Smooth muscle cell of bladder (primary cell): ENCODE results near the gene PGBD4. TPM values are rescaled to one million over a fixed set of nuclear protein-coding genes. Genes with fewer than 3 reads are reported as not detected.

Experiments used
- total RNA-seq: library from RNA; depleted of rRNA; stranded (reverse); fragments of >200 nt; gene quantifications from 2 replicates; pipeline ENCODE4 v1.2.3, GENCODE V29; 2014

The PGBD4 gene
- total RNA-seq, result 1.8 and 2.2 TPM in 2 replicates

GRCh38 chr15:34101366-34102174, at the start of gene PGBD4, which contains the start of gene EMC7:
TSS of gene PGBD4 (plus strand) at chr15:34102083. CDS start at chr15:34102532, 449 bp downstream.
TSS of gene EMC7 (minus strand) at chr15:34101862. CDS start at chr15:34101839, 23 bp downstream.

Other genes starting within 250 kb of the PGBD4 start
- gene CHRM5, start 133.6 kb upstream of the PGBD4 start, total RNA-seq, result under 0.01 TPM in 2 replicates
- 31.7 and 38.4 TPM in 2 replicates for gene AVEN, start 62.9 kb upstream of the PGBD4 start, total RNA-seq
- 37.3 and 52.4 TPM in 2 replicates for gene EMC7, start 221 bp upstream of the PGBD4 start, total RNA-seq
- gene KATNBL1, start 108.0 kb downstream of the PGBD4 start, total RNA-seq, result 30.1 and 38.8 TPM in 2 replicates
- 206 and 227 TPM in 2 replicates for gene EMC4, start 122.9 kb downstream of the PGBD4 start, total RNA-seq
- gene SLC12A6, start 235.7 kb downstream of the PGBD4 start, total RNA-seq, result 10.2 and 15.0 TPM in 2 replicates
- gene NOP10, start 241.1 kb downstream of the PGBD4 start, total RNA-seq, result 178 and 197 TPM in 2 replicates
- not detected in 2 replicates for gene NUTM1, start 241.2 kb downstream of the PGBD4 start, total RNA-seq